H9 (cell line): ENCODE results near the gene SECTM1. TPM values are rescaled to one million over a fixed set of nuclear protein-coding genes. Genes with fewer than 3 reads are reported as not detected.
A peak's percentile ranks its signal among the peaks of the same experiment; 100 is the strongest.

ENCODE experiments used
- DNase-seq: peaks from one replicate; pipeline ENCODE4 v3.0.0-alpha.2; 2017
- H2AFZ ChIP-seq: one replicate; pipeline ENCODE4 v1.6.1; 2013; ENCODE audit warnings: mild to moderate bottlenecking, low read length, control low read depth, moderate library complexity
- H2AK5ac ChIP-seq: 2 replicates; pipeline ENCODE4 v1.6.1; 2013; ENCODE audit warnings: low read length, control low read depth, mixed read lengths; ENCODE audit not compliant: insufficient read length
- H2BK120ac ChIP-seq: one replicate; pipeline ENCODE4 v1.6.1; 2013; ENCODE audit warnings: low read depth, mild to moderate bottlenecking, low read length, control low read depth, inconsistent platforms; ENCODE audit not compliant: poor library complexity, severe bottlenecking
- H2BK12ac ChIP-seq: 2 replicates; pipeline ENCODE4 v1.6.1; 2013; ENCODE audit warnings: low read length, control low read depth, mixed read lengths, low read depth; ENCODE audit not compliant: insufficient read length
- H2BK15ac ChIP-seq: 2 replicates; pipeline ENCODE4 v1.6.1; 2013; ENCODE audit warnings: low read depth, low read length, control low read depth
- H2BK20ac ChIP-seq: one replicate; pipeline ENCODE4 v1.6.1; 2013; ENCODE audit warnings: low read depth, mild to moderate bottlenecking, low read length, control low read depth, inconsistent platforms; ENCODE audit not compliant: poor library complexity, severe bottlenecking
- H2BK5ac ChIP-seq: 2 replicates; pipeline ENCODE4 v1.6.1; 2013; ENCODE audit warnings: low read length, control low read depth, mixed read lengths; ENCODE audit not compliant: insufficient read length
- H3K14ac ChIP-seq: 2 replicates; pipeline ENCODE4 v1.6.1; 2013; ENCODE audit warnings: low read length, control low read depth; ENCODE audit not compliant: insufficient read depth
- H3K18ac ChIP-seq: 2 replicates; pipeline ENCODE4 v1.6.1; 2013; ENCODE audit warnings: low read depth, mild to moderate bottlenecking, mixed read lengths, low read length, control low read depth; ENCODE audit not compliant: insufficient read length
- H3K23ac ChIP-seq: 2 replicates; pipeline ENCODE4 v1.6.1; 2013; ENCODE audit warnings: low read length, control low read depth, mixed read lengths, low read depth; ENCODE audit not compliant: insufficient read length
- H3K23me2 ChIP-seq: 2 replicates; pipeline ENCODE4 v1.6.1; 2013; ENCODE audit warnings: low read depth, mild to moderate bottlenecking, mixed read lengths, low read length, control low read depth; ENCODE audit not compliant: insufficient read length, poor library complexity, severe bottlenecking
- H3K27ac ChIP-seq: 2 replicates; pipeline ENCODE4 v1.5.1; 2013; ENCODE audit warnings: low read length, control low read depth, mixed read lengths, low read depth; ENCODE audit not compliant: insufficient read length
- H3K27me3 ChIP-seq: 2 replicates; pipeline ENCODE4 v1.6.1; 2013; ENCODE audit warnings: low read length, control low read depth, inconsistent platforms; ENCODE audit not compliant: insufficient read depth
- H3K4ac ChIP-seq: 2 replicates; pipeline ENCODE4 v1.6.1; 2013; ENCODE audit warnings: low read depth, mild to moderate bottlenecking, control low read depth, inconsistent platforms, low read length, moderate library complexity
- H3K4me1 ChIP-seq: 2 replicates; pipeline ENCODE4 v1.6.1; 2013; ENCODE audit warnings: low read length, control low read depth, inconsistent platforms; ENCODE audit not compliant: insufficient read depth
- H3K4me2 ChIP-seq: 2 replicates; pipeline ENCODE4 v1.6.1; 2013; ENCODE audit warnings: low read length, control low read depth, mixed read lengths; ENCODE audit not compliant: insufficient read length, insufficient read depth
- H3K56ac ChIP-seq: 2 replicates; pipeline ENCODE4 v1.6.1; 2013; ENCODE audit warnings: low read depth, mild to moderate bottlenecking, mixed read lengths, low read length, control low read depth; ENCODE audit not compliant: insufficient read length
- H3K79me1 ChIP-seq: 2 replicates; pipeline ENCODE4 v1.6.1; 2013; ENCODE audit warnings: low read depth, mild to moderate bottlenecking, moderate library complexity, low read length, control low read depth, inconsistent platforms; ENCODE audit not compliant: insufficient read depth, poor library complexity, severe bottlenecking
- H3K79me2 ChIP-seq: 2 replicates; pipeline ENCODE4 v1.6.1; 2013; ENCODE audit warnings: low read length, control low read depth, inconsistent platforms; ENCODE audit not compliant: insufficient read depth
- H3K9ac ChIP-seq: 2 replicates; pipeline ENCODE4 v1.6.1; 2013; ENCODE audit warnings: low read length, control low read depth, mixed read lengths; ENCODE audit not compliant: insufficient read length; ENCODE audit errors: extremely low read depth
- H3K9me3 ChIP-seq: one replicate; pipeline ENCODE4 v1.6.1; 2013; ENCODE audit warnings: low read depth, low read length, inconsistent platforms; ENCODE audit not compliant: control insufficient read depth
- H3T11ph ChIP-seq: one replicate; pipeline ENCODE4 v1.6.1; 2013; ENCODE audit warnings: mild to moderate bottlenecking, low read length, control low read depth, inconsistent platforms
- H4K20me1 ChIP-seq: one replicate; pipeline ENCODE4 v1.6.1; 2013; ENCODE audit not compliant: control insufficient read depth, insufficient read length, insufficient read depth
- H4K5ac ChIP-seq: 2 replicates; pipeline ENCODE4 v1.6.1; 2013; ENCODE audit warnings: low read depth, mild to moderate bottlenecking, mixed read lengths, low read length, control low read depth; ENCODE audit not compliant: insufficient read length
- H4K8ac ChIP-seq: replicated peaks from 2 replicates; pipeline ENCODE4 v1.6.1; 2013; ENCODE audit warnings: low read length, control low read depth, mixed read lengths, low read depth; ENCODE audit not compliant: insufficient read length
- H4K91ac ChIP-seq: 2 replicates; pipeline ENCODE4 v1.6.1; 2013; ENCODE audit warnings: low read depth, mild to moderate bottlenecking, moderate library complexity, mixed read lengths, low read length, control low read depth; ENCODE audit not compliant: insufficient read length
- H3K27ac Mint-ChIP-seq, 3 experiments: 2 replicates in 2 of 3; 3 replicates in 1 of 3; pipeline ENCODE4 v1.8.0; 2020 to 2021; ENCODE audit warnings: mixed read lengths in 3 of 3, mild to moderate bottlenecking in 1 of 3, moderate library complexity in 1 of 3
- H3K27me3 Mint-ChIP-seq: 2 replicates; pipeline ENCODE4 v1.8.0; 2021; ENCODE audit warnings: low read depth, mild to moderate bottlenecking, moderate library complexity, mixed read lengths
- H3K36me3 Mint-ChIP-seq, 3 experiments: 2 replicates in 2 of 3; 3 replicates in 1 of 3; pipeline ENCODE4 v1.8.0; 2020 to 2021; ENCODE audit warnings: low read depth in 3 of 3, mixed read lengths in 3 of 3; ENCODE audit not compliant: insufficient read depth in 1 of 3
- H3K4me1 Mint-ChIP-seq, 2 experiments: 2 replicates each; pipeline ENCODE4 v1.8.0; 2020; ENCODE audit warnings: mixed read lengths in 2 of 2
- H3K4me3 Mint-ChIP-seq, 2 experiments: 2 replicates in 1 of 2; 3 replicates in 1 of 2; pipeline ENCODE4 v1.8.0; 2020 to 2021; ENCODE audit warnings: mild to moderate bottlenecking in 2 of 2, mixed read lengths in 2 of 2, moderate library complexity in 1 of 2
- H3K9me3 Mint-ChIP-seq, 2 experiments: 2 replicates in 1 of 2; 3 replicates in 1 of 2; pipeline ENCODE4 v1.8.0; 2020; ENCODE audit warnings: mild to moderate bottlenecking in 2 of 2, mixed read lengths in 2 of 2, moderate library complexity in 1 of 2
- CTCF ChIP-seq: fragments of 200-600 bp; sonication (generic); conservative IDR thresholded peaks from 3 replicates; pipeline ENCODE4 v1.8.0; 2021; ENCODE audit warnings: antibody characterized with exemption, mild to moderate bottlenecking
- WGBS: extraction: QIAGEN DNeasy Blood & Tissue Kit; methylation state at CpG from one replicate; pipeline ENCODE4 v1.1.7; 2013; ENCODE audit warnings: missing lambda C conversion rate, low lambda C conversion rate, mixed read lengths; ENCODE audit not compliant: insufficient read length; ENCODE audit errors: extremely low coverage; 5-methylcytosine and 5-hydroxymethylcytosine counted together
- total RNA-seq: library from RNA; stranded (reverse); gene quantifications from 2 replicates; pipeline ENCODE4 v1.2.1, GENCODE V29; 2021

Gene SECTM1
- total RNA-seq, 1 experiment from 2014 or later, result 0.28 TPM

- Mint-ChIP-seq H3K27me3 (peaks cover 89% of the 10 kb centered on the region), H3K27ac (no peak overlapping the region), H3K36me3 (peaks cover 3 to 8% (median 6%) of the 10 kb centered on the region in 3 experiments; a peak in 6 of 7 replicates), H3K4me3 (peak overlapping the region in 1 of 2 experiments; percentile 38; a peak in 2 of 5 replicates), H3K9me3 (peaks cover 15 to 17% of the 10 kb centered on the region in 2 experiments), H3K4me1 (peaks cover 21 to 37% of the 10 kb centered on the region in 2 experiments)
- Histone ChIP-seq H2BK15ac (no peak overlapping the region), H3K4ac (no peak overlapping the region), H2BK20ac (no peak overlapping the region), H3K14ac (peak overlapping the region; percentile 78), H3K4me1 (no peaks in the 10 kb centered on the region), H3K56ac (no peak overlapping the region), H4K91ac (no peak overlapping the region), H3K4me2 (no peak overlapping the region), H3K9me3 (no peaks in the 10 kb centered on the region), H4K20me1 (no peaks in the 10 kb centered on the region), H2BK5ac (no peak overlapping the region), H3K23ac (no peak overlapping the region), H3T11ph (no peak overlapping the region), H4K5ac (no peak overlapping the region), H3K79me1 (no peaks in the 10 kb centered on the region), H3K9ac (no peak overlapping the region), H3K27me3 (peaks cover 3% of the 10 kb centered on the region; the same call in 1 of the 2 replicates), H2BK12ac (no peak overlapping the region), H2AFZ (no peak overlapping the region), H3K18ac (no peak overlapping the region), H3K27ac (no peak overlapping the region), H2BK120ac (no peak overlapping the region), H3K23me2 (peaks cover 2% of the 10 kb centered on the region), H4K8ac (no peak overlapping the region), H2AK5ac (no peak overlapping the region), H3K79me2 (no peaks in the 10 kb centered on the region)
- DNase-seq, result no peak
- TF ChIP-seq CTCF, result no peak
- no CpG with 5 or more reads among the region's 29 CpGs for WGBS
Observed at GRCh38 chr17:82338858-82339633, 5.5 kb upstream of the SECTM1 start.
